ENCODE measurements around the gene ATXN1L.
"Not testable (repeated sequence)": the region's sequence is repeated elsewhere in the genome, so short reads cannot be mapped to it uniquely, and the experiment has no call there.

ATXN1L gene

GRCh38 chr16:71852158-71852557 lies 6.4 kb downstream of the ATXN1L start:
- DNase-seq (ENCODE audit: low read depth), result no peak

- no peak for DNase-seq (ENCODE audit: low read depth)
Observed at GRCh38 chr16:71852561-71852960, 6.8 kb downstream of the ATXN1L start.

GRCh38 chr16:71853413-71853812 lies 7.6 kb downstream of the ATXN1L start:
- no peak for DNase-seq (ENCODE audit: low read depth)

DNA sequence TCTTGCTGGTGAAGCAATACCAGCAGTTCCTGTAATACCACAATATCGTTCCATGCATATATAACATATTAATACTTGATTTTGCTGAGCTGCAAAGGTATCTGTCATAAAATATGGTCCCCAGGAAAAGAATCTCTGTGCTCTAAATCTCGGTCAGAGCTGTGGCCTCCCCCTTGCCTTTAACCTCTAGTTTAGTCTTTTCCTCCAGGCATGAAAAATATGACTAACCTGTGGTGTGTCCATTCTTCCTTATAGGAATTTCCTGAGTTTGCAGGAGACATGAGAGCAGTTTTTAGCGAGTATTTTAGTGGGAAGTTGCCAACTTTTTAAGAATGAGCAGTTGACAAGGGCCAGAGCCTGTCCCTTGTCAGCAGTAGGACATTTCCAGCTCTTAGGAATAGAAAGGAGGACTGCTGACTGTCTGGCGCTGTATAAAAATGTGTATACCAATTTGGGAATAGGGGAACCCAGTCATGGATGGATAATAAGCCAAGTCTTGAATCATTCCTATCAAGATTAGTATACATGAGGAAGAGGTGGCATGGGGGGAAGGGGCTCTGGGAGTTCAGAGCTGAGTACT lies 8.7 kb downstream of the ATXN1L start:
- DNase-seq (ENCODE audit: low read depth), result no peak

DNA sequence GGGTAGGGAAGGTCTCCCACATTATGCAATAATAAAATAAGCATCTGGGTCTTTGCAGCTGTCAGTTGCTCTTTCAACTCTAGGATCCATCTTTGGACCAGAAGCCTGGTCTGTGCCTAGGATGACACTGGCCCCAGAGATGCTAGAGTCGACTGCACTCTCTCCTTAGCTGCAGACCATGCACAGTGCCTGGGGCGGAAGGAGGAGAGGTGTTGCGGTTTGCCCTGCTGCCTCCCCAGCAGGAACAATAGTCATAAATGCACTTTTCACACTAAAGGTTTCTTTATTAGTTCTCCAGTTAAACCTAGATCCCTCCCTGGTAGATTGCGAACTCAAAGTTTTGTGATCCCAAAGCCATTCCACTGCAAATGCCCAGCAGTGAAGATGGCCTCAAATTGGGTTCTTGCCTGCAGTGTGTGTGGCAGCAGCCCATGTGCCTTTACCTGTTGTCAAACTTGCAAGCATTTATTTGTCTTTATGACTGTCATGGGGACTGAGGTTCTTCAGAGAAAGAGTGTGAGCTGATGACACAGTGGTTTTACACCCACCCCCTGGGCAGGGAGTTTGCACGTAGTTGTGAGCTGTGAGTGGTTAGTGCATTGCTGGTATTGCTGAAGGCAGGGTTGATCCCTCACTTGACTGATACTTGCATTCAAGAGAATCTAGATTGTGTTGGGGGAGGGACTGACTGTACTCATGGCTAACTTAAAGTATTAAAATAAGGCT lies 10.3 kb downstream of the ATXN1L start:
- DNase-seq (ENCODE audit: low read depth), result no peak

DNA sequence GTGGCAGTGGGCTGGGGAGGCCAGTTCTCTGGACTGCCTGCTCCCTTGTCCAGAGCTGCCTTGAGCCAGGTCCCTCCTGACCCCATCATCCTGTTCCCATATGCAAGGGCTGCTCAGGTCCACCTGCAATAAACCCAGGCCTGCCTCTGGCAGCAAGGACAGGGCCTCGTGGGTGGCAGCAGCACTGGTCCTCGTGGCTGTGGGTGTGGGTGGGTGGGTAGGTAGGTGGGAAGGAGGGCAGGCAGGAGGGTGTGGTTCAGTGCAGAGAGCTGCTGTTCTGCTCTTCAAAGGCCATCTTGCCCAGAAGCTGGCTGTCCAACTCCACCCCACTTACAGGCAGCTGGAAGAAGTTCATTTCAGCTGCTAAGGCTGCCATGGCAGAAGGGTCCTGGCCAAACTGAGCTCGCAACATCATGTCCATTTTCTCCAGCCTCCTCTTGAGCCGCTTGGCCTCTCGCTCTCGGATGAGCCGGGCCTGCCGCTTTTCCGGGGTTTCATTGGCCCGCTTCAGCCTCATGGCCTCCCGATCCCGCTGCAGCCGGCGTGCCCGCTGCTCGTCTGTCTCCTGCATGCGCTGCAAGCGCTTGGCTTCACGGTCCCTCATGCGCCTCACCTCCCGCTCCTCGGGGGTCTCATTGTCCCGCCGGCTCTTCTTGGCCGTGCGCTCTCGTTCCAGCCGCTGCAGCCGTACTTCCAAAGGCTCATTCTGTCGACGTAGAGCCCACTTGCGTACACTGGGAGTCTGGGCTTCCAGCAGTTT lies 14.2 kb downstream of the ATXN1L start:
- no peak for DNase-seq (ENCODE audit: low read depth)

DNA sequence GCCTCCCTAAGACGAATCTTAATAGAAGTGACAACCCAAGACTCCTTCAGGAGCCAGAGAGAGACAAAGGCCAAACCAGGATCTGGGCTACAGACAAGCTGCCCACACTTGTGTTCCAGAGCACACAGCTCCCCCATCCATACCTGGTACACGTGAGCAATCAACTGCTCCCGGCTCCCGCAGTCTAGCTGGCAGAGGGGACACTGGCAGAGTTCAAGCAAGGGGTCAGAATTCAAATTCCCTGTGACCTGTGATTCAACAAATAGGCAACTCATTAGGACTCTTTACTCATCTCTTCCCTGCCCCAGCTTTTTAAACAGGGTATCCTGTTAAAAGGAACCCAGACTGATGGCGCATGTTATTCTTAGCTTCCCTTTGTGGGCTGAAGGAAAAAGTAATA lies 18.2 kb downstream of the ATXN1L start:
- DNase-seq (ENCODE audit: low read depth), result no peak

DNA sequence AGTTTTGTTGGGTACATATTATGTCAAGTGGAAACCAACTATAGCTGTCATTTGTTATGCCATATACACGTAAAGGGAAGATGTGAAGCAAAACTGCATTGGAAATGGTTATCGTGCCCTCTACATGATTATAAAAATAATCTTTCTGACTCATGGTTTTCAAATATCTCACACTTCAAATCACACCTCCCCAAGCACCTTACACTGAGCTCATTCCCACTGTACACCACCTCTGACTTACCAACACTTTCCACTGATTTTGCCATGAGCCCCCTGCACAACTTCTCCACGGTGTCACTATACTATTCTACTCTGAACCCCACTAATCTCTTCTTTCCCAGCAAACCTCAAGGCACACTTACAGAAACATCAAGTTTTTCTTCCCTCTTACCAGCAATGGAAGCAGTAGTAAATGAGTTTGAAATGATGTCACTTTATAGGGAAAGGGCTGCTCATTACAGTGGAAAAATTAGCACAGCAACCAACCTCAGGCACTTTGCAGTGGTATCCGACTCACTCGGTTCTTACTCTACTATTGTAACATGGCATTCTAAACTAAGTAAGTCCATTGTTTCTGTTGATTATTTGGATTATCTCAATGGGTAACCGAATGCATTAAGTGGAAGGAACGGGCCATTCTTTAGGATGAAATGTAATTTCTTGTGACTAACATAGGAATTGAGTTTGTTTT lies 19.5 kb downstream of the ATXN1L start:
- DNase-seq (ENCODE audit: low read depth), result no peak

GRCh38 chr16:71867175-71867574 lies 21.4 kb downstream of the ATXN1L start:
- not testable (repeated sequence) for DNase-seq (ENCODE audit: low read depth)

- no peak for DNase-seq (ENCODE audit: low read depth)
Observed at GRCh38 chr16:71867939-71868338, 22.2 kb downstream of the ATXN1L start.

DNA sequence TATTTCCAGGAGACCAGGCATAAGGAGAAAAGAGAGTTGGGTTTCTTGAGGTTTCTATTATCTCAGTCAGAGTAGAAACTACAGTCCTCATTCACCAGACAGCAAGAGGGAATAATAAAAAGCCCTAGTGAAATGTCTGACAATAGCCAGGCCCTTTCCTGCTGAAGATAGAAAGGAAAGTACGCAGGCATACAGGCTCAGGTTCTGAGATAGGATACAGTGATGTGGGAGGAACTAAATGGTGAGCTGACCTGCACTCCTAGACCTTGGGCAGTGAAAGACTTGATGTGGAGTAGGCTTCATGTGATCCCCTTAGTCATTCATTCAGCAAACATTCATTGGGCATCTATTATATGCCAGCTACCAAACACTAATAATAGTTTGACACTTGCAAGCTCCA lies 23.3 kb downstream of the ATXN1L start:
- DNase-seq (ENCODE audit: low read depth), result no peak

DNA sequence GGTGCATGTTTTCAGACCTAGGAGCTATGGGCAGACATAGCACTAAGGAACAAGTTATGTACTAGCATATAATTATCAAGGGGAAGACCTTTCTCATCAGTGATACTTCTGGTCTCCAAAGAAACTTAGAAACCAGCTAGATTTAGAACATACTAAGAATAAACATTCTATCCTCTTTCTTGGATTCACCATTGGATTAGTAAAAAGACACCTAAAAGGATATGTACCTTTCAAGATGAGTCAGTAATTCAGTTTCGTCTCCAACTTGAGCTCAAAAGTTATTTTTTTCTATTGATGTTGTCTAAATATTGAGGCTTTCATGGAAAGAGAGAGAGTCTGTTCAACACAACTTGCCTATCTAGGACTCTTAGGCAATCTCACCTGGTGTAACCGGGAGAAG lies 25.0 kb downstream of the ATXN1L start:
- DNase-seq (ENCODE audit: low read depth), result no peak

DNA sequence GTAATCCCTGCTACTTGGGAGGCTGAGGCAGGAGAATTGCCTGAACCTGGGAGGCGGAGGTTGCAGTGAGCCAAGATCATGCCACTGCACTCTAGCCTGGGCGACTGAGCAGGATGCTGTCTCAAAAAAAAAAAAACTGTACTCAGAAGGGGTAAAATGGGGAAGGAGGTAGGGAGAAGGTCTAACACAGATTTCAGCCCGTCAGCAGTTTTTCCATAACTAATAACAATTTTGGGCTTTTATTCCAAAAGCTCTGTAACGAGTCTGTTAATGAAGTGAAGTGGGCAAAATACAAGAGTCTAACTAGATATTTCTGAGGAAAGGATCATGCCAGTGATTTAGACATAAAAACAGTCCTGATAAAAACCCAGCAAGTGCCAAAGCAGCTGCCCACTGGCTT lies 27.4 kb downstream of the ATXN1L start:
- no peak for DNase-seq (ENCODE audit: low read depth)

DNA sequence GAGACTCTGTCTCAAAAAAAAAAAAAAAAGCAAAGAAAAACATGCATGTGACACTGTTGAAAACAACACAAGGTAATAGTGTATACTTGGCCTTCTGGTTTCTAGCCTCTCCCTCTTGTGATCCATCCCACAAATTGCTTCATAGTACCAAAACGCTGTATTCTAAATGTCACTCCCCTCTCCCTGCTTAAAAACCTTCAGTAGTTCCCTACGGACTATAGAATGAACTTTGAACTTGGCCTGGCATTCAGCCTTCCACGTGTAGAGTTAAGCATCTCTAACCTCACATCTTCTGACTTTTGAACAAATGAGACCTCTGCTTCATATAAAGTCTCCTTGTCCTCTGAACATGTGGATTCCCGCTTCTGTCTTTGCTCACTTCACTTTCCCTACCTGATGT lies 33.1 kb downstream of the ATXN1L start:
- DNase-seq (ENCODE audit: low read depth), result no peak

GRCh38 chr16:71880176-71880575 lies 34.4 kb downstream of the ATXN1L start:
- DNase-seq (ENCODE audit: low read depth), result no peak

DNA sequence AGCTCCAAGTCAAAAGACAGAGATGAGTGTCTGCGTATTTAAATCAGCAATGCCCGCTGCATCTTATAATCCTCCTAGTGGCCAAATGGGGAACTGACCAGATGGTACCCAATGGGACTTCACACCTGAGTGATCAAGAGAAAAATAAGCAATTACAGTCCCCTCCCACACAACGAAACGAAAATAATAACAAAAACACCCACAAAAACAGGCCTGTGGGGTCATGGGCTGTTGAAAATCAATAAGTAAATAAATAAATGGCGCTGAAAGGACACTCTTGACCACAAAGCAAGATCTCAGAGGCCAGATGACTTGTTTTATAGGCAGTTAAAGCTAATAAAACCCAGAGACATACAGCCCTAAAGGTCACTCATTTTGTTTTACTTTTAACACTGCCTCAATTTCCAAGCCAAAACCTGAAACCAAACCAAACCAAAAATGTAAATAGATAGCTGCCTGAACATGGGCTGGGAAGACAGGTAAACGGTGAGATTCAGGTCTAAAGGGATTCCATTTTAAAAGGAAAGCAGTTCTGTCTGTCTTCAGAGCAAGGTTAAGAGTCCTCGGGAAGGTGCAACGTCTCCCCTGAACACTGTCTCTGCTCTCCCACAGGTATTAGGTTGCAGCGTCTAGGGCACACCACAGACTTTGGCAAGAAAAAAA lies 36.9 kb downstream of the ATXN1L start:
- DNase-seq (ENCODE audit: low read depth), result peak; percentile 45

DNA sequence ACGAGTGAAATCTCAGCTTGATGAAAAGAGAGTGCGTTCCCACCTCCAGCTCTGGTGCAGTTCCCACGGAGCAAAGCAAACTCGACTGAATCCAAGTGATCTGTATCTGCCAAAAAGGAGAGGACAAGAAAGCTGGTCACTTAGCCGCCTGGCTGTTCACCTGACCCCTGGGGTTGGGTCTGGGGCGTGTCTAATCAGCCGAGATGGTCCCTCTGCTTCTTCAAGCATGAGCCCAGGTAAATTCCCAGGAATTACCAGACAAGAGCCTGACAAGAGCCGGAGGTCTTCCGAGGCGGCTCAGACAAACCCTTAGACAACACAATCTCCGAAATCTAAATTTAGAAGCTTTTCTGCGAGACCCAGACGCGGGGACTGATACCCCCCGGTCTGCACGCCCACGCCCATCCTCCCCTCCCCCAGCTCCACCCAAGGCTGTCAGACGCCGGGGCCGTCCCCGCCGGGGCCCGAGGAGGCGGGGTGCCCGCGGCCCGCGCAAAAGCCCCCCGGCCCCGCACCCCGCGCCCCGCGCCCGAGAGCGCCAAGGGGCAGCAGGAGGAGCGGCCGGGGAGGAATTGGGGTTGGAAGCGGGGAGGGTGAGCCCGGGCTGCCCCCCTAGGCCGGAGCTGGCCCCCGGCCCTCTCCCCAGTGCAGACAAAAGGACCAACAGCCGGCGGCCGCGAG lies 37.5 kb downstream of the ATXN1L start:
- DNase-seq (ENCODE audit: low read depth), result peak; percentile 45

GRCh38 chr16:71883849-71884638 lies 38.3 kb downstream of the ATXN1L start, which contains the start of gene ZNF821:
TSS of gene ZNF821 (minus strand) at chr16:71884182. CDS start at chr16:71879946, 4,236 bp downstream.
- DNase-seq (ENCODE audit: low read depth), result peak; percentile 70

- DNase-seq (ENCODE audit: low read depth), result no peak
Observed at GRCh38 chr16:71885261-71885650, 39.5 kb downstream of the ATXN1L start.

- no peak for DNase-seq (ENCODE audit: low read depth)
Observed at GRCh38 chr16:71889147-71889546, 43.4 kb downstream of the ATXN1L start.

GRCh38 chr16:71893888-71894228 lies 48.1 kb downstream of the ATXN1L start:
- DNase-seq (ENCODE audit: low read depth), result no peak
